Bronchial epithelial cell (primary cell): ENCODE results near the gene CXXC5. TPM values are rescaled to one million over a fixed set of nuclear protein-coding genes. Genes with fewer than 3 reads are reported as not detected.
"Not testable (repeated sequence)": the region's sequence is repeated elsewhere in the genome, so short reads cannot be mapped to it uniquely, and the experiment has no call there.

ENCODE experiments used
- DNase-seq: peaks from one replicate; pipeline ENCODE4 v3.0.0-alpha.2; 2010; ENCODE audit warnings: low read depth
- FAIRE-seq: peaks from 2 replicates; lab custom pipeline; 2011; peaks lifted over from hg19 to GRCh38; lab: Jason Lieb, UNC
- H3K27me3 ChIP-seq: 2 replicates; pipeline ENCODE4 v1.5.1; 2011; ENCODE audit warnings: low read length; ENCODE audit not compliant: control insufficient read depth, insufficient read depth
- H3K36me3 ChIP-seq: 2 replicates; pipeline ENCODE4 v1.5.1; 2011; ENCODE audit warnings: low read length; ENCODE audit not compliant: control insufficient read depth, insufficient read depth
- H3K4me3 ChIP-seq: 2 replicates; pipeline ENCODE4 v1.5.1; 2011; ENCODE audit warnings: mild to moderate bottlenecking, low read depth, low read length, control low read depth
- CTCF ChIP-seq: IDR thresholded peaks from 2 replicates; pipeline ENCODE4 v1.5.1; 2011; ENCODE audit warnings: mild to moderate bottlenecking, moderate library complexity, low read length, control low read depth, inconsistent platforms; ENCODE audit not compliant: insufficient read depth, severe bottlenecking
- total RNA-seq: library from RNA; depleted of rRNA; stranded (reverse); fragments of >200 nt; gene quantifications from 2 replicates; pipeline ENCODE4 v1.2.1, GENCODE V29; 2014

The CXXC5 gene
- total RNA-seq, 1 donor from 2014 or later = 6.1 TPM

DNA sequence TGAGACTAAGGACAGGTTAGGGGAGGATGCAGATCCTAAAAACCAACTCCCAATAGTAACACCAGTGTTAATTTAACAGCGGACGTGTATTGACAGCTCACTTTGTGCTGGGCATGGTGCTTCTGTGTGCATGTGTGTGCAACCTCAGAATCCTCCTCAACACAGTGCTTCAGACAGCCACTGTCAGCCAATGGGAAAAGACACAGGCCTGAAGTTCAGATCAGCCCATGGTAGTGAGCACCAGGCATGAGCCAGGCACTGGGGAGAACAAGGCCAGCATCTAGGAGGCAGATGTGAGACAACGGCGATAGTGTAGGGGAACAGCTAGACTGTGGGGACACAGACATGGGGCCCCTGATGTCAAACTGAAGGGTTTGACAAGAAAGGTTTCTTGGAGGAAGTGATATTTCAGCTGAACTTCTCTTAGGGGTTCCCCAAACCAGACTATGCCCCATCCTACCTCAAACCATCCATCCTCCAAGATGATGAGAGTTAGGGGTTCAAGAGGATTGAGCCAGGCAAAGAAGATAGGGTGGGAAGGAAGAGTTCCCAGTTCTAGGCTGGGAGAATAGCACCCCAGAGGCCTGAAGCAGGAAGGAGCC, 75.9 kb downstream of the CXXC5 start:
- FAIRE-seq = no peak
- Histone ChIP-seq H3K36me3 (no peaks in the 10 kb centered on the region), H3K27me3 (no peaks in the 10 kb centered on the region), H3K4me3 (no peak overlapping the region)
- no peak for DNase-seq
- no peak for TF ChIP-seq CTCF

- DNase-seq (no peak), FAIRE-seq (no peak)
- Histone ChIP-seq H3K36me3 (no peaks in the 10 kb centered on the region), H3K4me3 (no peak overlapping the region), H3K27me3 (no peaks in the 10 kb centered on the region)
- TF ChIP-seq CTCF = no peak
Measured at GRCh38 chr5:139725073-139725830, 77.1 kb downstream of the CXXC5 start.

DNA sequence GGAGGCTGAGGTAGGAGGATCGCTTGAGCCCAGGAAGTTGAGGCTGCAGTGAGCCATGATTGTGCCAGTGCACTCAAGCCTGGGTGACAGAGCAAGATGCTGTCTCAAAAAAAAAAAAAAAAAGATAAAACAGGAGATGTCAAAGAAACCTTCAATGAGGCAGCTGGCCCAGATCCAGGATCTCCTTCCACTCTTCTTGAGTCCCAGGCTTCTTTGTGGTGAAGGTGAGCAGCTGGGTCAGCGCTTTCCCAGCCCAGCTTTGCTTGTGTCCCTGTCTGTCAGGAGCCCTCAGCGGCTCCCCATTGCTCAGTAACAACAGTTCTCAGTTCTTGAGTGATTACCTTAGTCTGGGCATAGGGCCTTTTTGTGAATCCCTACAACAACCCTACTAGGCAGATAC, 78.1 kb downstream of the CXXC5 start:
- DNase-seq (no peak), FAIRE-seq (no peak)
- Histone ChIP-seq H3K4me3 (no peak overlapping the region), H3K27me3 (no peaks in the 10 kb centered on the region), H3K36me3 (no peaks in the 10 kb centered on the region)
- no peak for TF ChIP-seq CTCF

DNA sequence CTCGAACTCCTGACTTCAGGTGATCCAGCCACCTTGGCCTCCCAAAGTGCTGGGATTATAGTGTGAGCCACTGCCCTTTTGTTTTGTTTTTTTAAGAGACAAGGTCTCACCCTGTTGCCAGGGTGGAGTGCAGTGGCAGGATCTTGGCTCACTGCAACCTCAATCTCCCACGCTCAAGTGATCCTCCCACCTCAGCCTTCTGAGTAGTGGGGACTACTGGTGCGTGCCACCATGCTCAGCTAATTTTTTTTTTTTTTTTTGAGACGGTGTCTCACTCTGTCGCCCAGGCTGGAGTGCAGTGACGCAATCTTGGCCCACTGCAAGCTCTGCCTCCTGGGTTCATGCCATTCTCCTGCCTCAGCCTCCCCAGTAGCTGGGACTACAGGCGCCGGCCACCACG, 79.5 kb downstream of the CXXC5 start:
- not testable (repeated sequence) for FAIRE-seq, H3K27me3 ChIP-seq

GRCh38 chr5:139731281-139731680, 83.1 kb downstream of the CXXC5 start:
- no peaks in the 10 kb centered on the region for H3K27me3 ChIP-seq
- H3K36me3 ChIP-seq = no peaks in the 10 kb centered on the region
- no peak overlapping the region for H3K4me3 ChIP-seq
- DNase-seq (no peak), FAIRE-seq (no peak)
- no peak for TF ChIP-seq CTCF

More for the DNA sequence above, 79.5 kb downstream of the CXXC5 start:
- not testable (repeated sequence) for H3K4me3 ChIP-seq, DNase-seq, H3K36me3 ChIP-seq

- TF ChIP-seq CTCF = no peak
- FAIRE-seq = no peak
- H3K27me3 ChIP-seq = no peaks in the 10 kb centered on the region
- H3K4me3 ChIP-seq = no peak overlapping the region
- H3K36me3 ChIP-seq = no peaks in the 10 kb centered on the region
- DNase-seq = no peak
Measured at GRCh38 chr5:139732019-139732418, 83.9 kb downstream of the CXXC5 start.
